Type B pancreatic cell (in vitro differentiated cells): Measurements from ENCODE around the gene TSR1. TPM values are rescaled to one million over a fixed set of nuclear protein-coding genes. Genes with fewer than 3 reads are reported as not detected.

ENCODE experiments used
- DNase-seq: peaks from one replicate; pipeline ENCODE4 v3.0.0; 2021; ENCODE audit warnings: mixed read lengths; ENCODE audit not compliant: unreplicated experiment; ENCODE audit errors: extremely low spot score
- H3K27ac Mint-ChIP-seq: 2 replicates; pipeline ENCODE4 v1.8.0; 2021; ENCODE audit warnings: mild to moderate bottlenecking, mixed read lengths
- H3K27me3 Mint-ChIP-seq: 2 replicates; pipeline ENCODE4 v1.8.0; 2021; ENCODE audit warnings: mixed read lengths
- H3K36me3 Mint-ChIP-seq: 2 replicates; pipeline ENCODE4 v1.8.0; 2021; ENCODE audit warnings: mixed read lengths
- H3K4me1 Mint-ChIP-seq: one replicate; pipeline ENCODE4 v1.8.0; 2021; ENCODE audit warnings: mixed read lengths; ENCODE audit not compliant: unreplicated experiment
- H3K4me3 Mint-ChIP-seq: 2 replicates; pipeline ENCODE4 v1.8.0; 2021; ENCODE audit warnings: mild to moderate bottlenecking, mixed read lengths
- H3K9me3 Mint-ChIP-seq: 2 replicates; pipeline ENCODE4 v1.8.0; 2021; ENCODE audit warnings: mixed read lengths
- total RNA-seq: library from RNA; stranded (reverse); gene quantifications from 2 replicates; pipeline ENCODE4 v1.2.1, GENCODE V29; 2021; ENCODE audit warnings: low replicate concordance
- TF ChIP-seq, protein P1 (sequence below): fragments of 200-600 bp; sonication (generic); conservative IDR thresholded peaks from 2 replicates; pipeline ENCODE4 v1.5.0; 2021; ENCODE audit warnings: antibody characterized with exemption, mild to moderate bottlenecking

Gene TSR1
- total RNA-seq, 1 donor from 2014 or later: 40.3 TPM

- TF ChIP-seq, protein P1, sequence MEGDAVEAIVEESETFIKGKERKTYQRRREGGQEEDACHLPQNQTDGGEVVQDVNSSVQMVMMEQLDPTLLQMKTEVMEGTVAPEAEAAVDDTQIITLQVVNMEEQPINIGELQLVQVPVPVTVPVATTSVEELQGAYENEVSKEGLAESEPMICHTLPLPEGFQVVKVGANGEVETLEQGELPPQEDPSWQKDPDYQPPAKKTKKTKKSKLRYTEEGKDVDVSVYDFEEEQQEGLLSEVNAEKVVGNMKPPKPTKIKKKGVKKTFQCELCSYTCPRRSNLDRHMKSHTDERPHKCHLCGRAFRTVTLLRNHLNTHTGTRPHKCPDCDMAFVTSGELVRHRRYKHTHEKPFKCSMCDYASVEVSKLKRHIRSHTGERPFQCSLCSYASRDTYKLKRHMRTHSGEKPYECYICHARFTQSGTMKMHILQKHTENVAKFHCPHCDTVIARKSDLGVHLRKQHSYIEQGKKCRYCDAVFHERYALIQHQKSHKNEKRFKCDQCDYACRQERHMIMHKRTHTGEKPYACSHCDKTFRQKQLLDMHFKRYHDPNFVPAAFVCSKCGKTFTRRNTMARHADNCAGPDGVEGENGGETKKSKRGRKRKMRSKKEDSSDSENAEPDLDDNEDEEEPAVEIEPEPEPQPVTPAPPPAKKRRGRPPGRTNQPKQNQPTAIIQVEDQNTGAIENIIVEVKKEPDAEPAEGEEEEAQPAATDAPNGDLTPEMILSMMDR: no peak
- H3K9me3 Mint-ChIP-seq: no peaks in the 10 kb centered on the region
- H3K27ac Mint-ChIP-seq: no peak overlapping the region
- no peak for DNase-seq
- no peaks in the 10 kb centered on the region for H3K27me3 Mint-ChIP-seq
- no peaks in the 10 kb centered on the region for H3K36me3 Mint-ChIP-seq
- no peaks in the 10 kb centered on the region for H3K4me1 Mint-ChIP-seq
- no peak overlapping the region for H3K4me3 Mint-ChIP-seq
Measured at GRCh38 chr17:2368359-2368758, 32.1 kb upstream of the TSR1 start.

GRCh38 chr17:2366747-2367494 is 30.7 kb upstream of the TSR1 start:
- H3K9me3 Mint-ChIP-seq: no peaks in the 10 kb centered on the region
- H3K27ac Mint-ChIP-seq: no peak overlapping the region
- H3K27me3 Mint-ChIP-seq: no peaks in the 10 kb centered on the region
- TF ChIP-seq, protein P1: peak; percentile 62
- no peak overlapping the region for H3K4me3 Mint-ChIP-seq
- no peak for DNase-seq
- H3K36me3 Mint-ChIP-seq: peaks cover 4% of the 10 kb centered on the region
- no peaks in the 10 kb centered on the region for H3K4me1 Mint-ChIP-seq

DNA sequence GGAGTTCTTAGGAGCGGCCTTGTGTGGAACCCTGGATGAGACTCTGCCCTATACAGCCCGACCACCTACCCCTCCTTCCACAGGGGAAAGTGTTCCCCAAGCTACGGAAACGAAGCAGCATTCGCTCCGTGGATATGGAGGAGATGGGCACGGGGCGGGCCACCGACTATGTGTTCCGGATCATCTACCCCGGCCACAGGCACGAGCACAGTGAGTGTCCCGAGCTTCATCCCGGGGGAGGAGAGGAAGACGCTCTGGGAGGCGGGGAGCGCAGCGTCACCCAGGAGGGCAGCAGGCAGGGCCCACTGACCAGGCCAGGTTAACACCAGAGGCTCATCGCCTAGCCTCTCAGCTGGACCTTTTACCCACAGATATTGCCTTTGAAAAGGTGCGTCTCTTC is 28.9 kb upstream of the TSR1 start:
- H3K36me3 Mint-ChIP-seq: peaks cover 10% of the 10 kb centered on the region
- no peaks in the 10 kb centered on the region for H3K27me3 Mint-ChIP-seq
- no peak overlapping the region for H3K27ac Mint-ChIP-seq
- TF ChIP-seq, protein P1: no peak
- H3K4me3 Mint-ChIP-seq: no peak overlapping the region
- H3K4me1 Mint-ChIP-seq: peaks cover 6% of the 10 kb centered on the region
- no peaks in the 10 kb centered on the region for H3K9me3 Mint-ChIP-seq
- DNase-seq: no peak

GRCh38 chr17:2364763-2365116 is 28.5 kb upstream of the TSR1 start:
- TF ChIP-seq, protein P1: no peak
- no peak for DNase-seq
- Mint-ChIP-seq H3K36me3 (peaks cover 10% of the 10 kb centered on the region), H3K4me3 (no peak overlapping the region), H3K4me1 (peaks cover 6% of the 10 kb centered on the region), H3K27me3 (no peaks in the 10 kb centered on the region), H3K9me3 (no peaks in the 10 kb centered on the region), H3K27ac (no peak overlapping the region)

GRCh38 chr17:2363851-2364762 is 27.9 kb upstream of the TSR1 start:
- TF ChIP-seq, protein P1: no peak
- H3K4me3 Mint-ChIP-seq: no peak overlapping the region
- H3K4me1 Mint-ChIP-seq: peaks cover 9% of the 10 kb centered on the region
- H3K27ac Mint-ChIP-seq: no peak overlapping the region
- peaks cover 10% of the 10 kb centered on the region for H3K36me3 Mint-ChIP-seq
- DNase-seq: no peak
- no peaks in the 10 kb centered on the region for H3K27me3 Mint-ChIP-seq
- H3K9me3 Mint-ChIP-seq: no peaks in the 10 kb centered on the region
